ENCODE data around the gene SYCP2.
"Not testable (repeated sequence)": the region's sequence is repeated elsewhere in the genome, so short reads cannot be mapped to it uniquely, and the experiment has no call there.

The SYCP2 gene

GRCh38 chr20:59911041-59911440 lies 22.4 kb downstream of the SYCP2 start:
- FAIRE-seq (no peak), DNase-seq (ENCODE audit: insufficient read length, low spot score) (no peak)

- no peak for DNase-seq (ENCODE audit: insufficient read length, low spot score)
- no peak for FAIRE-seq
Observed at GRCh38 chr20:59908855-59909254, 24.6 kb downstream of the SYCP2 start.

- FAIRE-seq (no peak), DNase-seq (ENCODE audit: insufficient read length, low spot score) (no peak)
Observed at GRCh38 chr20:59903621-59904020, 29.8 kb downstream of the SYCP2 start.

- DNase-seq (ENCODE audit: insufficient read length, low spot score) (no peak), FAIRE-seq (no peak)
Observed at GRCh38 chr20:59902470-59902869, 31.0 kb downstream of the SYCP2 start.

- FAIRE-seq = no peak
- no peak for DNase-seq (ENCODE audit: insufficient read length, low spot score)
Observed at GRCh38 chr20:59895908-59896307, 37.5 kb downstream of the SYCP2 start.

- FAIRE-seq (no peak), DNase-seq (ENCODE audit: insufficient read length, low spot score) (no peak)
Observed at GRCh38 chr20:59891581-59891980, 41.9 kb downstream of the SYCP2 start.

GRCh38 chr20:59890035-59890434 lies 43.4 kb downstream of the SYCP2 start:
- DNase-seq (ENCODE audit: insufficient read length, low spot score); FAIRE-seq: not testable (repeated sequence)

- FAIRE-seq = no peak
Observed at GRCh38 chr20:59888050-59888449, 45.4 kb downstream of the SYCP2 start.

GRCh38 chr20:59884494-59884893 lies 48.9 kb downstream of the SYCP2 start:
- FAIRE-seq (no peak), DNase-seq (ENCODE audit: insufficient read length, low spot score) (no peak)

More at GRCh38 chr20:59888050-59888449, 45.4 kb downstream of the SYCP2 start:
- no peak for DNase-seq (ENCODE audit: insufficient read length, low spot score)

- FAIRE-seq = no peak
- no peak for DNase-seq (ENCODE audit: insufficient read length, low spot score)
Observed at GRCh38 chr20:59880198-59880597, 53.2 kb downstream of the SYCP2 start.

- FAIRE-seq = no peak
- DNase-seq (ENCODE audit: insufficient read length, low spot score) = no peak
Observed at GRCh38 chr20:59873409-59873808, 60.0 kb downstream of the SYCP2 start.

GRCh38 chr20:59871096-59871495 lies 62.3 kb downstream of the SYCP2 start:
- DNase-seq (ENCODE audit: insufficient read length, low spot score) = no peak
- FAIRE-seq = no peak

GRCh38 chr20:59866338-59866737 lies 67.1 kb downstream of the SYCP2 start:
- FAIRE-seq (no peak), DNase-seq (ENCODE audit: insufficient read length, low spot score) (no peak)

- FAIRE-seq = no peak
Observed at GRCh38 chr20:59864726-59865125, 68.7 kb downstream of the SYCP2 start.

GRCh38 chr20:59863058-59863457 lies 70.4 kb downstream of the SYCP2 start:
- no peak for FAIRE-seq

More at GRCh38 chr20:59864726-59865125, 68.7 kb downstream of the SYCP2 start:
- DNase-seq (ENCODE audit: insufficient read length, low spot score) = no peak

GRCh38 chr20:59861401-59861800 lies 72.0 kb downstream of the SYCP2 start:
- FAIRE-seq (no peak), DNase-seq (ENCODE audit: insufficient read length, low spot score) (no peak)

More at GRCh38 chr20:59863058-59863457, 70.4 kb downstream of the SYCP2 start:
- DNase-seq (ENCODE audit: insufficient read length, low spot score) = no peak

GRCh38 chr20:59858425-59858824 lies 75.0 kb downstream of the SYCP2 start:
- no peak for DNase-seq (ENCODE audit: insufficient read length, low spot score)
- FAIRE-seq = no peak

- DNase-seq (ENCODE audit: insufficient read length, low spot score) (no peak), FAIRE-seq (no peak)
Observed at GRCh38 chr20:59857966-59858365, 75.5 kb downstream of the SYCP2 start.

GRCh38 chr20:59856941-59857340 lies 76.5 kb downstream of the SYCP2 start:
- not testable (repeated sequence) for DNase-seq (ENCODE audit: insufficient read length, low spot score); FAIRE-seq

GRCh38 chr20:59856526-59856925 lies 76.9 kb downstream of the SYCP2 start:
- not testable (repeated sequence) for DNase-seq (ENCODE audit: insufficient read length, low spot score); FAIRE-seq

- FAIRE-seq = no peak
Observed at GRCh38 chr20:59850018-59850641, 83.3 kb downstream of the SYCP2 start.

GRCh38 chr20:59848182-59848581 lies 85.3 kb downstream of the SYCP2 start:
- FAIRE-seq (no peak), DNase-seq (ENCODE audit: insufficient read length, low spot score) (no peak)

More at GRCh38 chr20:59850018-59850641, 83.3 kb downstream of the SYCP2 start:
- DNase-seq (ENCODE audit: insufficient read length, low spot score) = no peak

- FAIRE-seq (no peak), DNase-seq (ENCODE audit: insufficient read length, low spot score) (no peak)
Observed at GRCh38 chr20:59845472-59845871, 88.0 kb downstream of the SYCP2 start.
